NCI-H2081 treated with DMSO at 0.1 percent for 48 hours (cell line): ENCODE results near the gene GRIK2.
"Not testable (repeated sequence)": the region's sequence is repeated elsewhere in the genome, so short reads cannot be mapped to it uniquely, and the experiment has no call there.

Experiments used
- DNase-seq: peaks from one replicate; lab custom pipeline; 2025; lab: John Stamatoyannopoulos, UW

Gene GRIK2

DNA sequence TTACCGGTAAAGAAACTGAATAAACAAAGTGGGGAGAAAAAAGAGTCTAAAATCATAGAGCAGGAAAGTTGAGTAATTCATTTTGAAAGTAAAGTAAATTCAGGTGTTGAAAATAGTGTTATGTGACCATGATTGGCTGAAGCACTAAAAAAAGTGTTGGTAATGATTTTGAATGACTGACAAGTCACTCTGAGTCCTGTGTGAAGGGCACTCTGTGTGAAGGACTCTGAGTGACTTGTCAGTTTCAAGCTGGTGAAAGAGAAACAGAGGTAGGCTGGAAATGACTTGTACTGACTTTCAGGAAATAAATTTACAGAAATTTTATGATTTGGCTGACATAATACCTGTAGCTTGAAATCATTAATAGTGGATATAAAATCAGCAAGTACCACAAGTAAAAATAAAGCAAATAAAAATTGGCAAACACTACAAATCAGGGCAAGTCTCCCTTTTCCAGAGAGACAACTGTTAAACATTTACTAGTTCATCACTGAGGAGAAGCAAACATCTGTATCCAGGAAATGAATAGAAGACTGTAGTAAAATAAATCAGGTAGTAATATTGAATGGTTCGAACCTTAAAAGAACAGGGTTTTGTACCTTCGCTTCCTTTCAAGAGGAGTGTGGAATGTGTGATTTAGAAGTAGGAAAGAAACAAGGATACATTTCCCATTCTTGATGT is 630.6 kb downstream of the GRIK2 start:
- DNase-seq: no peak

- no peak for DNase-seq
Observed at GRCh38 chr6:102026649-102027048, 633.1 kb downstream of the GRIK2 start.

- DNase-seq: no peak
Observed at GRCh38 chr6:102028176-102028575, 634.7 kb downstream of the GRIK2 start.

GRCh38 chr6:102038964-102039363 is 645.5 kb downstream of the GRIK2 start:
- DNase-seq: no peak

DNA sequence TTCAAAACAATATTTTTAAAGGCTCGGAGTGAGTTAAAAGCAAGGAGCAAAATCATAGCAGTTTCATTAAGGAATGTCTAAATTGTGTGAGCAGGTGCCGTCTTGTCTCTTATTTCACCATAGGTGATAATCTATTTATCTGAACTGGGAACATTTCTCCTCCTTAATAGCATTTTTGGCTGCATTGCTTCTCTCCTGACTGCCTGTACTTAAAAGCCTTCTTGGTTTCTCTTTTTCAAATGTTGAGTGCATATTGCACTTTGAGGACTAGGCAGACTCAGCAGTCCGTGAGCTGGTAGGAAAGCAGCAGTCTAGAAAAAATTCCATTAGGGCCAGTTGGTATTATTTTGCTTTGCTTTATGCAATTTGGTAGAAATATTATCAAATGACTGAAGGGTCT is 645.9 kb downstream of the GRIK2 start:
- DNase-seq: no peak

DNA sequence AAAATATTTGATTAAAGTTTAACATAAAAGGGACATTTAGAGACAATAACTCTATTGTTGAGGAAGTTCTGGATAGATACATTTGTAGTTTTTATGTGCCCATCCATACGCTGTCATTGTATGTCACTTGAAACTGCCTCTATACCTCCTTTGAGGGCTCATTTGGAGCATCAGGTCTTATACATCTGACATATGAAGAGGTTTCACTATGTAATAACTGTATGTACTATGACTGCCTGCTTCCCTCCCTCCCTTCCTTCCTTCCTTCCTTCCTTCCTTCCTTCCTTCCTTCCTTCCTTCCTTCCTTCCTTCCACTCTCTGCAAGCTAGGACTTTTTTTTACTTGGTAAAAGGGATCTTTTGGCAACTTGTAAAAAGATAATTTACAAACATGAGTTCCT is 657.5 kb downstream of the GRIK2 start:
- DNase-seq: no peak

- DNase-seq: no peak
Observed at GRCh38 chr6:102051720-102052119, 658.2 kb downstream of the GRIK2 start.

GRCh38 chr6:102064142-102064541 is 670.6 kb downstream of the GRIK2 start:
- no peak for DNase-seq

- DNase-seq: no peak
Observed at GRCh38 chr6:102066301-102066700, 672.8 kb downstream of the GRIK2 start.

DNA sequence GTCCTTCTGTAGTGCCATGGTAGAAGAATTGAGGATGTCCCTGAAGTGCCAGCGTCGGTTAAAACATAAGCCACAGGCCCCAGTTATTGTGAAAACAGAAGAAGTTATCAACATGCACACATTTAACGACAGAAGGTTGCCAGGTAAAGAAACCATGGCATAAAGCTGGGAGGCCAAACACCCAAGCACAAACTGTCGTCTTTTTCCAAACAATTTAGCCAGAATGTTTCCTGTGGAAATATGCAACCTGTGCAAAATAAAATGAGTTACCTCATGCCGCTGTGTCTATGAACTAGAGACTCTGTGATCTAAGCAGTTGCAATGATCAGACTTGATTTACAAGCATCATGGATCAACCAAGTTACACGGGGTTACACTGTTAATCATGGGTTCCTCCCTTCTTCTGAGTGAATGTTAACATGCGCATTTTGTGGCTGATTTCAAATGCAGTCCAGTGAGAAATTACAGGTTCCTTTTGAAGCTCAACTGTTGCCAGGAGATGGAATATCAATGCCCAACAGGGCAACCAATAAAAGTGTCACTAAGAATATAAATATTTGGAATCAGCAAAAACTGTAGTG is 674.9 kb downstream of the GRIK2 start:
- DNase-seq: no peak

- DNase-seq: no peak
Observed at GRCh38 chr6:102075539-102075938, 682.0 kb downstream of the GRIK2 start.

DNA sequence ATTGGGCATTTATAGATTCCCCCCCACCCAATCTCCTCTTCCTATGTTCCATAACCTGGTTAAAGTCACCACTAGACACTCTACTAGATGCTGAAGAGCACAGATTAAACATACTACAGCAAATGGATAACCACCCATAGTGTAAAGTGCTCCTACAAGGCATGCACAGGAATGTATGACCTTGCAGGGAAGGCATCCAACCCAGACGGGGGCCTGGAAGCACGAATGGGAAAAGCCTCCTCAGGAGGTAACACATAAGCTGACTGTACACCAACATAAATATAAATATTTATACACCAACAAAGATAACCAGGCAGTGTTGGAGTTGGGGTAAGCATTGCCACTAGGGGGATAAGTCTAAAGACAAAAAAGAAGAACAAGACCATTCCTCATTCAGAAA is 691.7 kb downstream of the GRIK2 start:
- no peak for DNase-seq

GRCh38 chr6:102088160-102088559 is 694.7 kb downstream of the GRIK2 start:
- DNase-seq: not testable (repeated sequence)

DNA sequence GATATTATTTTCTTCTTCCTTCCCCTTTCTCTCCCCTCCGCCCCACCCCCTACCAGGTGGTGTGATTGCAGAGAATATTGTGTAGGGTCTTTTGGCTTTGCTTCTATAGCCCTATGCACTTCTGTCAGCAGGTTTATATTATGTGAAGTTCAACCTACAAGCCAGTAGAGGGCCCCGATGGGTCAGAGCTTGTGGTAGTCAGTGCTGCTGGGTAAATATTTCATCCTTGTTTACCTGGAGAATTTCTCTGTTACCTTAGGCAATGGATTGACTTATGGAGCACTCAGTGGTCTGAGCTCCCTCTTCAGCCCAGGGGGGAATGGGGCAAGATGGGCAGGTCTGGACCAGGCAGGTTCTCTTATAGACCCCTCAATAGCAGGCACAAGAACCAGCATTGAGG is 720.9 kb downstream of the GRIK2 start:
- DNase-seq: no peak

DNA sequence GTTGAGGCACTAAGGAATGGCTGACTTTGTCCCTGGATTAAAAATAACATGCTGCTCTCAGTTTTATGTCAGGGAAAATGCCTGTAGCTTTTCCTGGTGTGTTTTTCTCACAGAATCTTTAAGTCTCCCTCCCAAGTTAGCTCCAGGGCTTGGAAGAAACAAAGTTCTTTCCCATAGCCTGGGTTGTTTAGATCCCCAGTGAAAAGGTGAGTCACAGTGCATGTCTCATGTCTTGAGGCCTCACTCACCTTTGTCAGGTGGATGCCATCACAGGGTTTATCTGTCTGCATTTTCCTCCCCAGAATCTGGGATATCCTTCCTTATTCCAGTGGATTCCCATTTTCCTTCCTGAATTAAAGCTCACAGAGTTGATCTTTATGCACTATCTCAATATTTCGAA is 722.4 kb downstream of the GRIK2 start:
- DNase-seq: no peak

- no peak for DNase-seq
Observed at GRCh38 chr6:102118034-102118433, 724.5 kb downstream of the GRIK2 start.
